ENCODE data around the gene PLEKHA3. TPM values are rescaled to one million over a fixed set of nuclear protein-coding genes. Genes with fewer than 3 reads are reported as not detected.

Gene PLEKHA3
- total RNA-seq, 2 donors from 2014 or later = 21.2 to 22.8 TPM

GRCh38 chr2:178491612-178492011 lies 11.4 kb downstream of the PLEKHA3 start:
- no peaks in the 10 kb centered on the region for H3K9me3 Mint-ChIP-seq
- peaks cover 7% of the 10 kb centered on the region for H3K4me1 Mint-ChIP-seq
- WGBS, 2 experiments (ENCODE audit: insufficient coverage in 1 of 2, insufficient read length in 1 of 2) = 94 to 100% methylated on average over 2 to 6 of the region's 6 CpGs
- DNase-seq = no peak
- H3K36me3 Mint-ChIP-seq (ENCODE audit: low read depth) = peaks cover 54% of the 10 kb centered on the region
- Histone ChIP-seq H3K9me3 (ENCODE audit: control insufficient read depth, low read length) (no peaks in the 10 kb centered on the region), H3K27ac (ENCODE audit: low read depth, low read length) (no peak overlapping the region), H3K9ac (ENCODE audit: extremely low read depth, low read length, poor library complexity, severe bottlenecking) (no peak overlapping the region), H3K4me1 (ENCODE audit: control insufficient read depth, insufficient read depth, low read length) (peaks cover 2% of the 10 kb centered on the region), H3K27me3 (ENCODE audit: control insufficient read depth, insufficient read depth, low read length, poor library complexity, severe bottlenecking) (no peaks in the 10 kb centered on the region), H3K36me3 (ENCODE audit: control insufficient read depth, insufficient read depth, low read length) (peaks cover 36% of the 10 kb centered on the region), H3K4me3 (ENCODE audit: low read length) (no peak overlapping the region)
- TF ChIP-seq CTCF (conservative IDR thresholded peaks at IDR 0.05) = no peak
- H3K4me3 Mint-ChIP-seq = no peak overlapping the region
- no peak overlapping the region for H3K27ac Mint-ChIP-seq
- no peaks in the 10 kb centered on the region for H3K27me3 Mint-ChIP-seq (ENCODE audit: insufficient read depth)

- no peaks in the 10 kb centered on the region for H3K27me3 Mint-ChIP-seq (ENCODE audit: insufficient read depth)
- no peak overlapping the region for H3K4me3 Mint-ChIP-seq
Observed at GRCh38 chr2:178496049-178496448, 15.8 kb downstream of the PLEKHA3 start.

GRCh38 chr2:178498137-178498536 lies 17.9 kb downstream of the PLEKHA3 start:
- Mint-ChIP-seq H3K4me1 (no peaks in the 10 kb centered on the region), H3K27ac (no peak overlapping the region), H3K36me3 (ENCODE audit: low read depth) (peaks cover 48% of the 10 kb centered on the region), H3K27me3 (ENCODE audit: insufficient read depth) (no peaks in the 10 kb centered on the region), H3K4me3 (no peak overlapping the region), H3K9me3 (no peaks in the 10 kb centered on the region)
- H3K36me3 ChIP-seq (ENCODE audit: control insufficient read depth, insufficient read depth, low read length) = peaks cover 64% of the 10 kb centered on the region
- H3K9me3 ChIP-seq (ENCODE audit: control insufficient read depth, low read length) = no peaks in the 10 kb centered on the region
- no peaks in the 10 kb centered on the region for H3K27me3 ChIP-seq (ENCODE audit: control insufficient read depth, insufficient read depth, low read length, poor library complexity, severe bottlenecking)
- no peaks in the 10 kb centered on the region for H3K4me1 ChIP-seq (ENCODE audit: control insufficient read depth, insufficient read depth, low read length)
- H3K27ac ChIP-seq (ENCODE audit: low read depth, low read length) = no peak overlapping the region
- no peak overlapping the region for H3K4me3 ChIP-seq (ENCODE audit: low read length)
- no peak for TF ChIP-seq CTCF (conservative IDR thresholded peaks at IDR 0.05)
- DNase-seq = no peak
- H3K9ac ChIP-seq (ENCODE audit: extremely low read depth, low read length, poor library complexity, severe bottlenecking) = no peak overlapping the region

More at GRCh38 chr2:178496049-178496448, 15.8 kb downstream of the PLEKHA3 start:
- no peak overlapping the region for H3K4me3 ChIP-seq (ENCODE audit: low read length)
- peaks cover 51% of the 10 kb centered on the region for H3K36me3 ChIP-seq (ENCODE audit: control insufficient read depth, insufficient read depth, low read length)
- Mint-ChIP-seq H3K4me1 (no peaks in the 10 kb centered on the region), H3K9me3 (no peaks in the 10 kb centered on the region), H3K27ac (no peak overlapping the region), H3K36me3 (ENCODE audit: low read depth) (peaks cover 51% of the 10 kb centered on the region)
- no peak for DNase-seq
- no peak for TF ChIP-seq CTCF (conservative IDR thresholded peaks at IDR 0.05)
- H3K27ac ChIP-seq (ENCODE audit: low read depth, low read length) = no peak overlapping the region
- whole genome bisulfite sequencing, 2 experiments (ENCODE audit: insufficient coverage in 1 of 2, insufficient read length in 1 of 2) = 91% methylated on average over 4 of the region's 4 CpGs
- H3K27me3 ChIP-seq (ENCODE audit: control insufficient read depth, insufficient read depth, low read length, poor library complexity, severe bottlenecking) = no peaks in the 10 kb centered on the region
- H3K9ac ChIP-seq (ENCODE audit: extremely low read depth, low read length, poor library complexity, severe bottlenecking) = no peak overlapping the region
- H3K9me3 ChIP-seq (ENCODE audit: control insufficient read depth, low read length) = no peaks in the 10 kb centered on the region
- no peaks in the 10 kb centered on the region for H3K4me1 ChIP-seq (ENCODE audit: control insufficient read depth, insufficient read depth, low read length)

Measured in endodermal cell (in vitro differentiated cells).